ENCODE data around the gene VWDE. TPM values are rescaled to one million over a fixed set of nuclear protein-coding genes. Genes with fewer than 3 reads are reported as not detected.

Gene VWDE
- polyA plus RNA-seq, 1 experiment = 0.14 TPM

DNA sequence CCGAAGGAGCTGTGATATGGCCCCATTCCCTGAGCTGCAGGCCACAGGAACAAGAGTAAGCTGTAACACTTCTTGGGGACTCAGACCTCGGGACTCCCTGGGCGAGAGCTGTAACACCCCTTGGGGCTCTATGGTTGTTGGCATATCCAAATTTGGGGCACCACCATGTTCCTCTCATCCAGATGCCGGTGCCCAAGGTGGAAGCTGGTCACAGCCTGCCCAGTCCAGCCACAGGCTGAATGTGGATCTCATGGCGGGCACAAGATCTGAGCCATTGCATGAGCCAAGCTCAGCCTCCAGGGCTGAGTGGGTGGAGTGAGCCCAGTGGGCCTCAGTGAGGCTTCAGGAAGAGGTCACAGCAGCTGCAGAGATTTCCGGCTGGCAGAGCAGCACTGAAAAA lies 113.7 kb downstream of the VWDE start:
- H3K27me3 ChIP-seq (ENCODE audit: control insufficient read depth, insufficient read depth, low read length) = no peaks in the 10 kb centered on the region
- ChIA-PET POLR2A (no interaction called here), CTCF (no interaction called here)
- no peak for DNase-seq (ENCODE audit: low read depth, low spot score)
- no peak overlapping the region for H3K4me3 ChIP-seq (ENCODE audit: low read depth, low read length)
- peaks cover 4% of the 10 kb centered on the region; the same call in 1 of the 2 replicates for H3K9me3 ChIP-seq (ENCODE audit: control insufficient read depth, insufficient read depth, low read length)
- H3K27ac ChIP-seq (ENCODE audit: low read depth, low read length) = no peak overlapping the region
- TF ChIP-seq, protein P1, sequence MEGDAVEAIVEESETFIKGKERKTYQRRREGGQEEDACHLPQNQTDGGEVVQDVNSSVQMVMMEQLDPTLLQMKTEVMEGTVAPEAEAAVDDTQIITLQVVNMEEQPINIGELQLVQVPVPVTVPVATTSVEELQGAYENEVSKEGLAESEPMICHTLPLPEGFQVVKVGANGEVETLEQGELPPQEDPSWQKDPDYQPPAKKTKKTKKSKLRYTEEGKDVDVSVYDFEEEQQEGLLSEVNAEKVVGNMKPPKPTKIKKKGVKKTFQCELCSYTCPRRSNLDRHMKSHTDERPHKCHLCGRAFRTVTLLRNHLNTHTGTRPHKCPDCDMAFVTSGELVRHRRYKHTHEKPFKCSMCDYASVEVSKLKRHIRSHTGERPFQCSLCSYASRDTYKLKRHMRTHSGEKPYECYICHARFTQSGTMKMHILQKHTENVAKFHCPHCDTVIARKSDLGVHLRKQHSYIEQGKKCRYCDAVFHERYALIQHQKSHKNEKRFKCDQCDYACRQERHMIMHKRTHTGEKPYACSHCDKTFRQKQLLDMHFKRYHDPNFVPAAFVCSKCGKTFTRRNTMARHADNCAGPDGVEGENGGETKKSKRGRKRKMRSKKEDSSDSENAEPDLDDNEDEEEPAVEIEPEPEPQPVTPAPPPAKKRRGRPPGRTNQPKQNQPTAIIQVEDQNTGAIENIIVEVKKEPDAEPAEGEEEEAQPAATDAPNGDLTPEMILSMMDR (IDR thresholded peaks at IDR 0.05; ENCODE audit: low read depth, low read length) = no peak

DNA sequence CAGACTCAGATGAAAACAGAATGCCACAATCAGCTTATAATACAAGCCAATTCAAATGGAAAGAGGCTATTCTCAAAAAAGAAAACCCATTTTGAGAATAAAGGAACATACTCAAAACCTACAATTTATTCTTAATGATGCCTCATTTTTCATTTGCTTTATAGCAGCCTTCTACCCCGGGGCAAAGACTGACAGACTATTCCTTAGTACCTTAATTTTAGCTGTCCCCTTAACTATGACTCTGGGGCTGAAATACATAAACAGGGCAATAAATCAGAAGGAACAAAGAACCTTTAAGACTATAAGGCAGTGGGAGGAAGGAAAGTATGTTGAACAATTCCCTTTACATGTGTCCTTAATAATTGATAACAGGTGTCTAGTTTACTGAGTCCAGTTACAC lies 115.8 kb downstream of the VWDE start:
- H3K9me3 ChIP-seq (ENCODE audit: control insufficient read depth, insufficient read depth, low read length) = peaks cover 4% of the 10 kb centered on the region; the same call in 1 of the 2 replicates
- CTCF ChIA-PET = no interaction called here
- H3K27ac ChIP-seq (ENCODE audit: low read depth, low read length) = no peak overlapping the region
- H3K27me3 ChIP-seq (ENCODE audit: control insufficient read depth, insufficient read depth, low read length) = no peaks in the 10 kb centered on the region
- no peak overlapping the region for H3K4me3 ChIP-seq (ENCODE audit: low read depth, low read length)
- DNase-seq (ENCODE audit: low read depth, low spot score) = no peak
- TF ChIP-seq, protein P1 (IDR thresholded peaks at IDR 0.05; ENCODE audit: low read depth, low read length) = no peak
- POLR2A ChIA-PET = no interaction called here

DNA sequence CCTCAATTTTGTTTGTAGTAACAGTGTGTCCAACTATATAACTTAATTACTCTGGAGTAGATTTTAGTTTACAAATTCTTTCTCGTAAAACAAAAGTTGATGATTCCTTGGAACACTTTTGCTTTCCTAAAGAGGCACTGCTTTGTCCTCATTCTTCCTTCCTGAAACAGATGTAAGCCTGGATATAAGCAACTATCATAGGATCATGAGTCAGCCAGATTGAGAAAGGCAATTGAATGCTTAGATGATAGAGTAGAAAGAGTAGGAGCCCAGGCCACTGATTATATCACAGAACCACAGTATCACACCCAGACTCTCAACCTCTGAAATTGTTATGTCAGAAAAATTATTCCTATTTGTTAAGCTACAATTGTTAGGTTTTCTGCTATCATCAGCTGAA lies 122.6 kb downstream of the VWDE start:
- no peaks in the 10 kb centered on the region for H3K9me3 ChIP-seq (ENCODE audit: control insufficient read depth, insufficient read depth, low read length)
- no peak overlapping the region for H3K4me3 ChIP-seq (ENCODE audit: low read depth, low read length)
- H3K27ac ChIP-seq (ENCODE audit: low read depth, low read length) = no peak overlapping the region
- POLR2A ChIA-PET = no interaction called here
- CTCF ChIA-PET = no interaction called here
- no peak for DNase-seq (ENCODE audit: low read depth, low spot score)
- H3K27me3 ChIP-seq (ENCODE audit: control insufficient read depth, insufficient read depth, low read length) = no peaks in the 10 kb centered on the region
- TF ChIP-seq, protein P1 (IDR thresholded peaks at IDR 0.05; ENCODE audit: low read depth, low read length) = no peak

Other genes with a start within 250 kb of the VWDE start
- gene TMEM106B, start 192.6 kb downstream of the VWDE start, polyA plus RNA-seq (2011; rRNA removed) = 38.1 and 58.0 TPM in 2 replicates
- gene SCIN, start 166.9 kb upstream of the VWDE start, polyA plus RNA-seq (2011; rRNA removed) = not detected in 2 replicates

All from AG04450 (cell line).